GM21576 (cell line): ENCODE data around the gene FBN1.

ENCODE experiments used
- ATAC-seq: cut with Tn5 transposase; IDR thresholded peaks from one replicate; pipeline ENCODE4 v1.9.1; 2021; ENCODE audit warnings: mild to moderate bottlenecking, moderate library complexity; ENCODE audit not compliant: unreplicated experiment

FBN1 gene

DNA sequence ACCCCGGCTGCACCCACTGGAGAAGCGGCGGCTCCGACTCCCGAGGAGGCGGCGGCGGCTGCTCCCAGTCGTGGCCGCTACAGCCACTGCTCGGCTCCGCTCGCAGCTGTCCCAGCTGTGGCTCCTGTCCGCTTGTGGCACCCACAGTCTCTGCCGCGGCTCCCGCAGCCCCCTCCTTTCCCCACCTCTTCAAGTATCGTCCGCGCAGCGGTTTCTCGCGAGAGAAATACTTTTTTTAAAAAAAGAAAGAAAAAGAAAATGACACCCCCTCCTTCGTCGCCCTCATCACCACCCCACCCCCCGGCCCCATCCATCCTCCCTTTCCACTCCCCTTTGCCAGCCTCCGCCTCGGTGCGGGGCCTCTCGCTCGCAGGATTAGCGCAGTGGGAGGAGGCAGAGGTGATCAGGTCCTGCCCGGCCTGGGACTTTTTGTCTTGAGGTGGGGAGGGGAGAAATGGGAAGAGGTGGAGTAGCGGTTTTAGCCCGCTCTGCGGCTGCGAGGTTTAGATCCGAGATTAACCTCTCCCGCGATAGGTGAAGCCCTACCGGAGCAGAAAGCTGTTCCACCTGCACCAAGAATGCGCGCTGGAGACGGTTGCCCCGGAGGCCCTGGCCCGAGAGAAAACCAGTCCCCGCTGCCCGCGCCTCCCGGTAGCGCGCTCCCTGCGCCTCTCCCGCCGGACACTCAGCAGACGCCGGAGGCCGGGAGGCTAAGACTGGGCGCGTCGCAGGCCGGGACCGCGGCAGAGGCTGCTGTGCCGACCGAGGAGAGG is at the start of gene FBN1:
FBN1 (minus strand) TSS at position 152 of the 773 bp plus-strand sequence. CDS start 940 bp downstream, outside the sequence.
- peak; percentile 60 for ATAC-seq

DNA sequence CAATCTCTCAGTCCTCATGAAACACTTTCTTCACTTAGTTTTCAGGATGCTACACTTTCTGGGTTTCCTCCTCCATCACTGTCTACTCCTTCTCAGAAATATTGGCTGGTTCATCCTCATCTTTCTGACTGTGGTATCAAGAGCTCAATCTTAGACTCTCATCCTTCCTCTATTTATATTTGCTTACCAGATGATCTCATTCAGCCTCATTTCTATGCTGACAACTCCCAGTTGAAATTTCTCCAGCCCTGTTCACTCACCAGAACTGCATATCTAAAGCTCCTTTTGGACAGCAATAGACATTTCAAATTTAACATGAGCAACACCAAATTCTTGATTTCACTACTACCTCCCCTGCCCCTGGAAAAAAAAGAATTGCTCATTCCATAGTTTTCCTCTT is 48.0 kb upstream of the FBN1 start:
- no peak for ATAC-seq

DNA sequence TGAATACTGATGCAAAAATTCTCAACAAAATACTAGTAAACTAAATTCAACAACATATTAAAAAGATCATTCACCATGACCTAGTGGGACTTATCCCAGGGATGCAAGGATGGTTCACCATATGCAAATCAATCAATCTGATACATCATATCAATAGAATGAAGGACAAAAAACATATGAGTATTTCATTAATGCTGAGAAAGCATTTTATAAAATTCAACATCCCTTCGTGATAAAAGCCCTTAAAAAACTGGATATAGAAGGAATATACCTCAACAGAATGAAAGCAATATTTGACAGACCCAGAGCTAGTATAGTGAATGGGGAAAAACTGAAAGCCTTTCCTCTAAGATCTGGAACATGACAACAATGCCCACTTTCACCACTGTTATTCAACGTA is 43.0 kb upstream of the FBN1 start:
- ATAC-seq = no peak

DNA sequence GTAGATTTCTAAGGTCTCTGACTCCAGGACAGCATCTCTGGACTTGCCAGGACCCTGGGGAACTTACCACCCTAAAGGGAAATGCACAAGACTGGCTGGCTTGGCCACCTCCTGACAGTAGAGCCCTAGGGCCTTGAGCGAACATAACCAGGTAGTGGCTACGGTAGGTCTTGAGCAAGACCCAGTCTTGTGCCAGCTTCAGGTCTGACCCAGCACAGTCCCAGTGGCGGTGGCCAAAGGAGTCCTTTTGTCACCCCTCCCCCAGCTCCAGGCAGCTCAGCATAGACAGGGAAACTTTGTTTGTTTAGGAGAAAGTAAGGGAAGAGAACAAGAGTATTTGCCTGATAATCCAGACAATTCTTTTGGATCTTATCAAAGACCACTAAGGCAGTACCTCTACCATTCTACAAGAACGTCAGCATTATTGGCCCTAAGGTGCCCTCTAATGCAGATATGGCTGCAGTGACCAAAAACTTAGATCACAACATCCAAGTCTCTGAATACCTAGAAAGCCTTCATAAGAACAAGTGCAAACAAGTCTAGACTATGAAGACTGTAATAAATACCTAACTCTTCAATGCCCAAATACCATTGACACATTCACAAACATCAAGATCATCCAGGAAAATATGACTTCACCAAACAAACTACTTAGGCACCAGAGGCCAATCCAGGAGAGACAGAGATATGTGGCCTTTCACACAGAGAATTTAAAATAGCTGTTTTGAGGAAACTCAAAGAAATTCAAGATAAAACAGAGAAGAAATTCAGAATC is 38.7 kb upstream of the FBN1 start:
- no peak for ATAC-seq

DNA sequence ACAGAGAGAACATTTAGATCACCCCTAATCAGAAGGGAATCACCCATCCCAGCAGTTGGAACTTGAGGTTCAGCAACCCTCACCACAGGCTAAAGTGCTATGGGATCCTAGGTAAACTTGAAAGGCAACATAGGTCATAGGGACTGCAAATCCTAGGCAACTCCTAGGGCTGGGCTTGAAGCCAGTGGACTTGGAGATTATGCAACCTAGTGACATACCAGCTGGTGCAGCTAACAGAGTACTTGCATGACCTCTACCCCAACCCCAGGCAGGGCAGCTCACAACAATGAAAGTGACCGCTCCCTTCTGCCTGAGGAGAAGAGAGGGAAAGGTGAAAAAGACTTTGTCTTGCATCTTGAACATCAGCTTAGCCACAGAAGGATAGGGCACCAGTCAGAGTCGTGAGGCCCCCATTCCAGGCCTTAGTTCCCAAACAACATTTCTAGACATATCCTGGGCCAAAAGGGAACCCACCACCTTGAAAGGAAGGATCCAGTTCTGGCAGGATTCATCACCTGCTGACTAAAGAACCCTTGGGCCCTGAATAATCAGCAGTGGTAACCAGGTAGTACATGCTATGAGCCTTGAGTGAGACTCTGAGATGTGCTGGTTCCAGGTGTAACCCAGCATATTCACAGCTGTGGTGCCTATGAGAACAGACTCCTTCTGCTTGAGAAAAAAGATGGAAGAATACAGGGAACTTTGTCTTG is 37.6 kb upstream of the FBN1 start:
- no peak for ATAC-seq

DNA sequence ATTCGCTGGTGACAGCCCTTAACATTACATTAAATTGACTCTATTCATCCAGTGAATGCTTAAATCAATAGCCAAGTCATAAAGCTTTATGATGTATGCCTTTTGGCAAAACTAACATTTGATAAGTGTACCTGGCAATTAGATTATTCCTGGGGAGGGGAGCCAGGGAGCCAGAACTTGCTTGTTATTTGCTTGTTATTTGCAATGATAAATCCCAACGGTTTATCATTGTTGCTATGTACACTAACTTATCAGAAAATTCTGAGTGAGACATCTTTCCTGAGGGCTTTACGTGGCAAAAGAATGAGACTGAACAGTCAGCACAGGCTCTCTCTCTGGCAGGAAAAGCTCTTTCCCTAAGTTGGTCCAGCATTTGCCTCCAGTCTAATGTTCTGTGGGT is 35.8 kb upstream of the FBN1 start:
- no peak for ATAC-seq

DNA sequence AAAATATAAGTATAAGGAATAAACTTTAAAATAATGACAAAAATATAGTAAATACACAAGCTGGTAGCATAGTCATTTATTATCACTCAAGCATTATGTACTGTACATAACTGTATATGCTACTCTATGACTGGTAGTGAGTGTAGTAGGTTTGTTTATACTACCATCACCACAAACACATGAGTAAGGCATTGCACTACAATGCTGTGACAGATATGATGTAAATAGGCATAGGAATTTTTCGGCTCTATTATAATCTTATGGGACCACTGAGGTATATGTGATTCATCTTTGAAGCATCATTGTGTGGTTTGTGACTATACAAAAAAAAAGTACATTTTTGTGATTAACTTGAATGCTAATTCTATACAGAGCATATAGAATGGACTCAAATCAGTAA is 35.3 kb upstream of the FBN1 start:
- ATAC-seq = no peak

DNA sequence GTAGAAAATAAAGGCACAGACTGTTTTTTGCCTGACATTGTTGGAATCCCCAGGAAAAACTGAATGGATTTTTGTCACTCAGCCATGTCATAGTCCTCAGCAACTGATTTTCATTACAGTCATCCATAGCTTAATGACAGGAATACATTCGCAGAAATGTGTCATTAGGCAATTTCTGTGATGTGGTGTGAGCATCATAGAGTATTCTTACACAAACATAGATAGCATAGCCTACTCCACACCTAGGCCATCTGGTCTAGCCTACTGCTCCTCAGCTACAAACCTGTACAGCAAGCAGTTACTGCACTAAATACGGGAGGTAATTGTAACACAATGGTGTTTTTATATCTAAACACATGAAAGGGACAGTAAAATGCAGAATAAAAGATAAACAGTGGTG is 34.4 kb upstream of the FBN1 start:
- ATAC-seq = no peak

DNA sequence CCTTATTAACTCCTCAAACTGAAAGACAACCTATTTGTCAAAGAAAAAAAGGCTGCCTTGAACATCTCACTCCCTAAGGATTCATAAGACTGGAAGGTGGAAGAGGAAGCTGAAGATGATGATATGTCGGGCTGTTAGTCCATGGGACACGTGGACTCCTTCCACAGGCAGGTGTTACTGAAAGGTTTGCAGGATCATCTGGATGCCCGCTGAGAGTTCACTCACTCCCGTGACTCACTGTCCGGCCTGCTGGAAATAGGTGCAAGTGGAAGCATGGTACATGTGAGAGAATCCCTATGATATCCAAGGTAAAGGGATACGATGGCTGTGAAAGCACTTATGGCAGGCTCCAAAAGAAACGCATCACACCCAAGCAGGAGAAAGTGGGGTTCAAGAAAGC is 33.3 kb upstream of the FBN1 start:
- no peak for ATAC-seq

DNA sequence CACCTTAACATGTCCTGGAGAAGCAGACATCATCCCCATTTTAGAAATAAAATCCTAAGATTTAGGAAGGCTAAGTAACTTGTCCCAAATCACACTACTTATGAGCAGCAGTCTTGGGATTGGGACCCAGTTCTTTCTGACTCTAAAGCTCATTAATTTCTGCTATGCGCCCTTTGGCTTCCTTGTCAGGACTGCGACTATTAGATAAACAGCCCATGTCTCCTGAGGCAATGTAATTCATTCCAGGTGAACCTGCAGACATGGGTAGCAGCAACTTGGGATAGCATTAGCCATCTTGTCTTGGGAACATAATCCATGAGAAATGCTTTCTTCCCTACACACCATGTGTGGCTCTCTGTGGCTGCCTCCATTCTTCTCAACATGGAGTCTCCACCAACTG is 32.3 kb upstream of the FBN1 start:
- ATAC-seq = no peak

DNA sequence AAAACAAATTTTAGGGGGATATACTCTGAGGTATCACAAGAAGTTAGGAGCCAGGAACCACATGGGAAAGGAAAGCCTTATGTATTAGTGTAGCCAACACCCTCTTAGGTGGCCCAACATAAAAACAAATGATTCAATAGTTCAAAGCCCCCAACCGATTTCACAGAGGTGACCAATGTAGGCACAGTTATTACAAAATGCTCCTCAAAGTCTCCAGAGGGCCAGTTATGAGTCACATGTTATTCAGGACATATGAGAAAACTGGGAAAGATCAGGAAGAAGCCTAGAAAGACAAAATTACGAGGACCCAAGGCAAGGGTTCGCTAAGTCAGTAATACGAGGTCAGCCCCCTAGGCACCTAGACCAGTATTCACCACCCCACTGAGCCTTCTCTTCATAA is 29.9 kb upstream of the FBN1 start:
- ATAC-seq = no peak

DNA sequence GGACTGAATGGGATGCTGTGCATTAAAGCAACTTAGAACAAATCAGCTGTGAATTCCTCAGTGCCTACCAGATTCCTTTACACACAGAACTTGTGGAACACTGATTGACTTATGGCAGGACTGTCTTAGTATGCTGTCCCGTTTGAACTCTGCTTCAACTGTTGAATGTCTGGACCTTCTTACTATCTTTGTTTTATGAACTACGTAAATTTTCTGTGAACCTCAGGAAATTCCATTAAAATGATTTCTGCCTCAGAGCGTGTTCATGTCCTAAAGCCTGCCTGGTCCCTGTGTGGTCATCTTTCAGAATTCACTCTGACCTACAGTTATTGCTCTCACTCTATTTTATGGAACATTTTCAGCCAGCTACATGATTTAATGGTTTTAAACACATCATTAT is 29.4 kb upstream of the FBN1 start:
- no peak for ATAC-seq

DNA sequence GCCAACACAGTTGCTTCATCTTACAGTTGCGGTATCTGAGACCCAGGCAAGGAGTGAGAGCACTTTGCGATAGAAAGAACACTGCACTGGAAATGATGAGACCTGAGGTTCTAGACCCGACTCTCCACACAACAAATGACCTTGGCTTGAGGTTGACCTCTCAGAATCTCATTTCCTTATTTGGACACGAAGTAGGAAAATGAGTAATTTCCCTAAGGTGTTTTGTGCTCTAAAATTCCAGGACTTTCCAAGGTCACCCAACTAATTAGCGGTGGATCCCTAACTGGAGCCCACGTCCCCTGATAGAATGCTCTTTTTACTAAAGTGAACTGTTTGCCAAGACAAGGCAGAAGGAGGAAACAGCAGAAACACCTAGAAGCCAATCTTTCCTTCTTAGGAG is 26.7 kb upstream of the FBN1 start:
- ATAC-seq = no peak

DNA sequence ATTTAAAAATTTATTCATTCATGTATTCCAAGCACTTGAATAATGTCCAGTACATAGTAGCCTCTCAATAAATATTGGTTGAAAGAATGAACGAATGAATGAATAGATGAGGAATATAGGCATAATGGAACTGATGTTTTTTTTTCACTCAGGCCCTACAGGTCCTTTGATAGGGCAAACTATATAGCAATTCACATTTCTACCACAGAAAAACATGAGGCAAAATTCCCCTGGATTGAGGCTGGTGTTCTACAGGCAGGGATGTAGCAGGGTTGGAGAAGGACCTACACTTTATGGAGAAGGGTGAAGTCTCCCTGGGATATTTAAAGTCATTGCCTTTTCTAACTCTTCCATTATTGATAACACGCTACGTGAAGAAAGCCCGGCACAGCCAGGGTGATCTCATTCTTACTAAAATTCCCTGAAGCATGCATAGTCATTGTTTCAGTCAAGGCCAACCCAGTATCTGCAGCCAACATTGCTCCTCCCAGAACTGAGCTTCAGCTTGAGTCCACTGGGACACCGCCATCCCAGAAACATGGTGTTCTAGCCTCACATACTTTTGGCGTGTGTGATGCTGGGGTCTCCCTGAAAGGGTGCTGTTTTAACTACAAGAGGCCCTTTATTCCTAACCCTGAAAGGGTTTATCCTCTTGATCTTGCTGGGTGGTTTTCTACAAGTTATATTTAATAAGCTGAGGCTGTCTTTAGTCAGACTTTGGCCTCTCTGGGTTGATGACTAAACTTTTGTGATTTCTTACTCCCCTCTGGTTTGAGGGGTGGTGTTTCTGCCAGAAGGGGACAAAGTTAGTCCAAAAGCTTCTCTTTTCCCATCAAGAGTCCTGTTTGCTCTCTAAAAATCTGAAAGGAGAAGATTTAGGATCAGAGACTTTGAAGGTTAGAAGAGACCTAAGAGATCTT is 25.9 kb upstream of the FBN1 start:
- ATAC-seq = no peak

DNA sequence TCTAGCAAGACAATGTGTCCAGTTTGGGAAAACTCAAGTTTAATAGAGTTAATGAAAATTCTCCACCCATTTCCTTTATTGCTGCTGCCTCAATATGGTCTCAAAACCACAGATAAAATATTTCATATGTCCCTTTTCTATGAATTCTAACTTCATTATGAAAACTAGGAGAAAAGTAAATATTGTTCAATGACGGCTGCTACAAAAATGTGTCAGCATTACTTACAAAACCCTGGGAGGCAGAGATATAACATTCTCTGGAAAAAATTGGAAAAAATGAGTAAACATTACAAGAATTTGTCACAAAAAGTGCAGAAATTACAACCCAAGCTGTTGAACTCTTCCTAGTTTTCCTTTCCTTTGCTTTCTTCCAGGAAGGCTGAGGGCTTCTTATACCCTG is 22.2 kb upstream of the FBN1 start:
- ATAC-seq = no peak

DNA sequence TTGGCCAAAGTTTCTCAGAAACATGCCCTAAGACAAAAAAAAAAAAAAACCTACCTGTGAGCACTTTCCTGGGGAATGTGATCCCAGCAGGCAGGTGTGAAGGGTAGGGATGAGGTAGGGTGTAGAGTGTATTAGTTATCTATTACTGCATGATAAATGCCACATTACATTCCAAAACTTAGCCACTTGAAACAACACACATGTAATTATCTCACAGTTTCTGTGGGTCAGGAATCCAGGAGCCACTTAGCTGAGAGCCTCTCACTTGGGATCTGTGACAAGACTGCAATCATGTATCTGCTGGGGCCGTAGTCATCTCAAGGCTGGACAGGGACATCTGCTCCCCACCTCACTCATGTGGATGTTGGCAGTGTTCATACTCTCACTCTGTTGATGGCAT is 18.9 kb upstream of the FBN1 start:
- ATAC-seq = no peak

DNA sequence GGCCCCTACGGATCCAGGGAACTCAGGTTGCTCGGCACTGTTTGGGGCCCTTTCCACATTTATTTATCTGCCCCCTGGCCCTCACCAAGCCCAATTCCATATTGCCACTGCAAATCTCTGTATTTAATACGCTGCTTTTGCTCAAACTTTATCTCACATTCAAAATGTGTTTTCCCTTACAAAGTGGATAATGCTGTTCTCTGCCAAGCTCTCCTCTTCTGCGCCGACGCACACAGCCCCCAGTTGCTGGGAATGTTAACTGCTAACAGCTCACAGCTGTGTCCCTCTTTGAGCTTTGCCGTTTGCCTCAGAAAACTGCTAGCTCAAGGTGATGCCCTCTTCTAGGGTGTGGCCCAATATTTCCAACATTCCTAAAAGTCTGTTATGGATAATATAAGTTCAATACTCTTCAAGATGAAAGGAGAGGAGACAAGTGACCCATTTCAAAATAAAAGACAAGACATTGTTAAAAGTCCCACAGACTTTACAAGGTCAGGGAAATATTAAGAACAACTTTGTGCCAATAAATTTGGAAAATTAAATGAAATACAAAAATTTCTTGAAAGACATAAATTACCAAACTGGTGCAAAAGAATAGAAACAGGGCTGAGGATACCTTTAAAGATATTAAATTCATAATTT is 12.6 kb upstream of the FBN1 start:
- no peak for ATAC-seq

DNA sequence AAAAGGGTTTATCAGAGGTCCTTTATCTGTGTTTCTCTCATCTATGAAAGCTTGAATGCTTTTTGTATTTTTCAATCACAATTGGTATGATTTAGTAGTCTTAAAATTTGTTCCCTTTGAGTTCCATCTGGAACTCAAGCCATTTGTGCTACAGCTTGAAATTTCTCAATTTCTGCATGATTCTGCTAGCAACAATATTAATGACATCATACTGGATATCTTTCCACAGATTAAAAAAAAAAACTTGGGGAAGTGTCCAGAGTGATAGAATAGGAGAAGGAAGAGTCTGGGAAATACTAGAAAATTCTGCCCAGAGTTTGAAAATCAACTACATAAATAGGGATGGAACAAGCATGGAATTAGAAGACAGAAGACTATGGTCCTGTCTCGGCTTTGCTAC is 9.3 kb upstream of the FBN1 start:
- ATAC-seq = no peak

DNA sequence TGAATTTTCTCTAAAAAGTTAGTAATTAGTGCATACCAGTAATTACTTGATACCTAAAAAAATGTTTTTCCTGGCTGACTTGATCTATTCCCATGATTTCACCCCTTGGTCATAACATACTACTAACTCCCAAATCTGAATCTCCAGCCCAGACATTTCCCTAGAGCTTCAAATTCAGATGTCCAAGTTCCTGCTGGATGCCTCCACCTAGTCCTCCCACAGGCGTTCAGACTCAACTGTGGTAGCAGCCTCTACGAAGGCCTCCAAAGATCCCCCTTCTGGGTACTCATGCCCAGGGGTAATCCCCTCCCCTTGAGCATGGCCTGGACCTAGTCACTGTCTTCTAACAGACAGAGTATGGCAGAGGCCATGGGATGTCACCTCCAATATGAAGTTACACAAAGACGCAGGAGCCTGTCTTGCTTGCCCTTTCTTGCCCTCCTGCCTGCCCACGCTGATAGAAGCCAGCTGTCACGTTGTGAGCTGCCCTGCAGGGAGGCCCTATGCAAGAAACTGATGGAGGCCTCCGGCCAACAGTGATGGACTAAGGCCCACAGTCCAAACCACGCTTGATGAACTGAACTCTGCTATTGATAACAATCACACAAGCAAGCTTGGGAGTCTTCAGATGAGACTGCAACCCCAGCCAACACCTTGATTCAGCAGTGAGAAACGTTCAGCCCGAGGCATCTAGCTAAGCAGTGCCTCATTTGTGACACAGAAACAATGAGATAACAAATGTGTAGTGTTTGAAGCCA is 8.6 kb upstream of the FBN1 start:
- ATAC-seq = no peak

DNA sequence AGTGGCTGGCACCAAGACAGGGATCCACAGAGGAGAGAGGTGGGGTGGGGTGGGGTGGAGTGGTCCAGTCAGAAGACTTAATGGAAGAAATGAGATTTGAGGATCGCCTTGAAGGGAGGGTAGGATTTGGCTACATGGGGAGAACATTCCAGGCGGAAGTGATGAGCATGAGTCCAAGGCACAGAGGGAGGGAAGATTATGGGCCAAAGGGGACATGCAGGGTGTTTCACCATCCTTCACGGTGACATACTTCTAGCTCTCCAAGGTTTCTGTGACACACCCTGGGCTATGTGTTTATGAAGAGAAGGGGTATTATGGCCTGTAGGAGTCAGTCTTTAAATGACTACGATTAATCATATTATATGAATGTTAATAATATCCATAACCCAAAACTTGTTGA is 7.7 kb upstream of the FBN1 start:
- no peak for ATAC-seq
